OCI-LY1 (cell line): Measurements from ENCODE around the gene PIKFYVE.

ENCODE experiments used
- H2AFZ ChIP-seq: fragments of 200-600 bp; sonication (generic), shearing (Covaris generic); 2 replicates; pipeline ENCODE4 v1.6.0; 2014; ENCODE audit warnings: antibody characterized with exemption, mild to moderate bottlenecking, low read length
- H3F3A ChIP-seq: fragments of 200-600 bp; sonication (generic), shearing (Covaris generic); 2 replicates; pipeline ENCODE4 v1.6.0; 2014; ENCODE audit warnings: mild to moderate bottlenecking, antibody characterized with exemption, low read length, moderate library complexity; ENCODE audit not compliant: insufficient read depth
- H3K27ac ChIP-seq: fragments of 200-600 bp; sonication (generic); 2 replicates; pipeline ENCODE4 v1.5.1; 2014; ENCODE audit warnings: low read length, mixed run types, mild to moderate bottlenecking, low read depth; ENCODE audit not compliant: poor library complexity, severe bottlenecking
- H3K27me3 ChIP-seq: fragments of 200-600 bp; sonication (generic); 2 replicates; pipeline ENCODE4 v1.6.0; 2014; ENCODE audit warnings: antibody characterized with exemption, mild to moderate bottlenecking, low read length, moderate library complexity; ENCODE audit not compliant: insufficient read depth
- H3K36me3 ChIP-seq: fragments of 200-600 bp; sonication (generic); 2 replicates; pipeline ENCODE4 v1.6.1; 2014; ENCODE audit warnings: mild to moderate bottlenecking, antibody characterized with exemption, low read length, moderate library complexity, mixed read lengths; ENCODE audit not compliant: insufficient read depth
- H3K4me1 ChIP-seq: fragments of 200-600 bp; sonication (generic); 2 replicates; pipeline ENCODE4 v1.5.1; 2014; ENCODE audit warnings: mild to moderate bottlenecking, low read length, moderate library complexity; ENCODE audit not compliant: insufficient read depth, severe bottlenecking
- H3K4me2 ChIP-seq: fragments of 200-600 bp; sonication (generic), shearing (Covaris generic); 2 replicates; pipeline ENCODE4 v1.6.1; 2014; ENCODE audit warnings: low read length
- H3K4me3 ChIP-seq: fragments of 200-600 bp; sonication (generic); 2 replicates; pipeline ENCODE4 v1.5.1; 2014; ENCODE audit warnings: low read length, low read depth, mild to moderate bottlenecking, mixed read lengths; ENCODE audit not compliant: poor library complexity, severe bottlenecking
- H3K79me2 ChIP-seq: fragments of 200-600 bp; shearing (Covaris generic); 2 replicates; pipeline ENCODE4 v1.6.1; 2016; ENCODE audit warnings: mixed run types, low read length, mixed read lengths; ENCODE audit not compliant: insufficient read depth
- H3K9ac ChIP-seq: fragments of 200-600 bp; sonication (generic), shearing (Covaris generic); 2 replicates; pipeline ENCODE4 v1.6.1; 2014; ENCODE audit warnings: mild to moderate bottlenecking, low read length, mixed read lengths
- H3K9me2 ChIP-seq: fragments of 200-600 bp; sonication (generic), shearing (Covaris generic); 2 replicates; pipeline ENCODE4 v1.6.1; 2014; ENCODE audit warnings: low read depth, mild to moderate bottlenecking, low read length, mixed read lengths
- H3K9me3 ChIP-seq: fragments of 200-600 bp; shearing (Covaris generic); 2 replicates; pipeline ENCODE4 v1.6.1; 2014; ENCODE audit warnings: low read length, mixed read lengths
- H4K20me1 ChIP-seq: fragments of 200-600 bp; sonication (generic), shearing (Covaris generic); 2 replicates; pipeline ENCODE4 v1.6.0; 2016; ENCODE audit warnings: mild to moderate bottlenecking, low read length; ENCODE audit not compliant: insufficient read depth
- EZH2 ChIP-seq: fragments of 200-600 bp; sonication (generic), shearing (Covaris generic); IDR thresholded peaks from 2 replicates; pipeline ENCODE4 v1.8.0; 2017; ENCODE audit warnings: borderline replicate concordance, mixed run types, mild to moderate bottlenecking, antibody characterized with exemption, low read length, moderate library complexity, mixed read lengths
- TF ChIP-seq, protein P1 (sequence below): fragments of 200-600 bp; sonication (generic), shearing (Covaris generic); IDR thresholded peaks from 2 replicates; pipeline ENCODE4 v1.5.1; 2017; ENCODE audit warnings: mild to moderate bottlenecking, antibody characterized with exemption, low read length, moderate library complexity, mixed read lengths

PIKFYVE gene

GRCh38 chr2:208252716-208253492 lies 13.2 kb upstream of the PIKFYVE start:
- Histone ChIP-seq H3K4me2 (peak overlapping the region; percentile 75; the same call in 1 of the 2 replicates), H3K36me3 (peaks cover 58% of the 10 kb centered on the region), H3K27ac (no peak overlapping the region), H2AFZ (no peak overlapping the region), H3K9ac (no peak overlapping the region), H3K27me3 (no peaks in the 10 kb centered on the region), H3K79me2 (no peaks in the 10 kb centered on the region), H3K9me3 (no peaks in the 10 kb centered on the region), H3F3A (no peaks in the 10 kb centered on the region), H3K9me2 (no peaks in the 10 kb centered on the region), H3K4me3 (no peak overlapping the region), H3K4me1 (peaks cover 15% of the 10 kb centered on the region), H4K20me1 (no peaks in the 10 kb centered on the region)
- TF ChIP-seq EZH2 = no peak
- TF ChIP-seq, protein P1, sequence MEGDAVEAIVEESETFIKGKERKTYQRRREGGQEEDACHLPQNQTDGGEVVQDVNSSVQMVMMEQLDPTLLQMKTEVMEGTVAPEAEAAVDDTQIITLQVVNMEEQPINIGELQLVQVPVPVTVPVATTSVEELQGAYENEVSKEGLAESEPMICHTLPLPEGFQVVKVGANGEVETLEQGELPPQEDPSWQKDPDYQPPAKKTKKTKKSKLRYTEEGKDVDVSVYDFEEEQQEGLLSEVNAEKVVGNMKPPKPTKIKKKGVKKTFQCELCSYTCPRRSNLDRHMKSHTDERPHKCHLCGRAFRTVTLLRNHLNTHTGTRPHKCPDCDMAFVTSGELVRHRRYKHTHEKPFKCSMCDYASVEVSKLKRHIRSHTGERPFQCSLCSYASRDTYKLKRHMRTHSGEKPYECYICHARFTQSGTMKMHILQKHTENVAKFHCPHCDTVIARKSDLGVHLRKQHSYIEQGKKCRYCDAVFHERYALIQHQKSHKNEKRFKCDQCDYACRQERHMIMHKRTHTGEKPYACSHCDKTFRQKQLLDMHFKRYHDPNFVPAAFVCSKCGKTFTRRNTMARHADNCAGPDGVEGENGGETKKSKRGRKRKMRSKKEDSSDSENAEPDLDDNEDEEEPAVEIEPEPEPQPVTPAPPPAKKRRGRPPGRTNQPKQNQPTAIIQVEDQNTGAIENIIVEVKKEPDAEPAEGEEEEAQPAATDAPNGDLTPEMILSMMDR = no peak

DNA sequence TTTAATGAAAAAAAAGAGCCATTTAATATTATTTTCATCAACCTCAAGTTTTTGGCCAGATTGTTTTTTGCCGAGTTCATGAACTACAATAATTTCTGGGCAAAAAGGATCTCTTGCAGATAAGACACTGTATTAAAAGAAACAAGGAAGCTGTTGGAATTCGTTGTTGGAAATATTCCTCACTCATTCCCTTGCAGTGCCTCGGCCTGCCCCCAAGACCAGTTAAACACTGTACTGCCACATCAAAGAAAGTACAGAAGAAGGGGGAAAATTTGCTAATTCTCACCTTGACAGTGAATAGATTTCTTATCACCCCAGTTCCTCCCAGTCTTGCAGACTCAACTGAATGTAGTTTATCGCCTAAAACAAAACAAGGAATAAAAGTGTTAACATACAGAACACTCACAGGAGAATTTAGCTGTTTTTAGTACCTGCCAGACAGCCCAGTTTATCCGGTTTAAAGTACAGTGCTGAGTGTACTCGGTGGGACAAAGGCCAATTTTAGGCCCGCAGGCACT lies 12.4 kb upstream of the PIKFYVE start:
- no peaks in the 10 kb centered on the region for H3K9me2 ChIP-seq
- peak overlapping the region; percentile 40 for H3K27ac ChIP-seq
- no peaks in the 10 kb centered on the region for H3F3A ChIP-seq
- peak overlapping the region; percentile 75 for H3K4me2 ChIP-seq
- H3K4me1 ChIP-seq = peaks cover 15% of the 10 kb centered on the region
- peak overlapping the region; percentile 77 for H3K4me3 ChIP-seq
- H3K27me3 ChIP-seq = no peaks in the 10 kb centered on the region
- H3K9me3 ChIP-seq = no peaks in the 10 kb centered on the region
- no peaks in the 10 kb centered on the region for H4K20me1 ChIP-seq
- H3K79me2 ChIP-seq = no peaks in the 10 kb centered on the region
- H2AFZ ChIP-seq = no peak overlapping the region
- TF ChIP-seq, protein P1 = no peak
- TF ChIP-seq EZH2 = no peak
- peak overlapping the region; percentile 76 for H3K9ac ChIP-seq
- H3K36me3 ChIP-seq = peaks cover 51% of the 10 kb centered on the region

DNA sequence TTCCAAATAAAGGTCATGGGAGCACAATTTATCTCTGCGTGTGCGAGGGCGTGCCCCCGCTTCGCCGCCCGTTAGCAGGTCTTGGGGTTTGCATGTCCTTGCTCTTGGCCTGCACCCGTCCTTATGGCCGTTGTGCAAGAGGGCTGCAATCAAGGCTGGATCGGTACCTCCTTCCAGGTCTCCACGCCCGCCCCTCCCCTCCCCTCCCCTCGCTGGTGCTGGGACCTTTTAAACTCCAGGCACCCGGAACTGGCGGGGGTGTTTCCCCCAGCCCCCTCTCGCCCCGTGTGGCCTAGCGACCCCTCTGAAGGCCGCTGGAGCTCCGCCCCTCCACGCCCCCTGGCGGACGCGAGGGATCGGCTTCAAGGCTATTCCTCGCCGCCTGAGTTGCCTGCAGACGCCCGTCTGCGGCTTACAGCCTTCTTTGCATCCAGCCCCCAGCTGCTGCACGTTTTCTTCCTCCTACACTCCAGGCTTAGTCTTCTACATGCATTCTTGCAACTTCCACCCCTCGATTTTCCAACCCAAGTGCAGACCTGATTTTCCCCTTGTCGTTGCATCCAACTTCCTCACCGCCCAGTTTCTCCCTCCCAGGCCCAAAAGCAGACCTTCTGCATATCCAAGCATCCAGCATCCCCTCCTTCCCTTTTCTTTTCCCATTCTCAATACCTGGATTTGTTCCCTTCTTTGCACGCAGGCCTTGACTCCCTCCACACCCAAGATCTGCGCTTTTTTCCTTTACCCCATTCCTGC lies 11.8 kb upstream of the PIKFYVE start:
- H3K9me3 ChIP-seq = no peaks in the 10 kb centered on the region
- H3K27me3 ChIP-seq = no peaks in the 10 kb centered on the region
- H3K27ac ChIP-seq = peak overlapping the region; percentile 42
- peaks cover 45% of the 10 kb centered on the region for H3K36me3 ChIP-seq
- no peak overlapping the region for H2AFZ ChIP-seq
- no peaks in the 10 kb centered on the region for H3F3A ChIP-seq
- H3K4me1 ChIP-seq = peaks cover 15% of the 10 kb centered on the region
- no peak for TF ChIP-seq EZH2
- TF ChIP-seq, protein P1 = peak; percentile 72
- H3K9ac ChIP-seq = peak overlapping the region; percentile 76
- no peaks in the 10 kb centered on the region for H3K79me2 ChIP-seq
- H3K4me3 ChIP-seq = peak overlapping the region; percentile 77
- H4K20me1 ChIP-seq = no peaks in the 10 kb centered on the region
- peak overlapping the region; percentile 75 for H3K4me2 ChIP-seq
- no peaks in the 10 kb centered on the region for H3K9me2 ChIP-seq
